ENCODE data around the gene SDF2L1. TPM values are rescaled to one million over a fixed set of nuclear protein-coding genes. Genes with fewer than 3 reads are reported as not detected.
"Not testable (repeated sequence)": the region's sequence is repeated elsewhere in the genome, so short reads cannot be mapped to it uniquely, and the experiment has no call there.

SDF2L1 gene
- total and polyA plus RNA-seq, 2 donors (not counting 3 experiments of a cell fraction or from before 2014, with no cell fraction given) = 66.7 to 79.5 TPM

GRCh38 chr22:21690401-21690801 lies 48.3 kb downstream of the SDF2L1 start:
- CTCF ChIA-PET = no interaction called here
- no peak overlapping the region for H2AFZ ChIP-seq (ENCODE audit: low read depth, low read length)
- no peak overlapping the region for H3K9ac ChIP-seq (replicated peaks; ENCODE audit: extremely low read depth, insufficient read depth, low read length)
- no peaks in the 10 kb centered on the region for H3K27me3 ChIP-seq (ENCODE audit: control insufficient read depth in 2 of 2, insufficient read depth in 2 of 2, low read length in 2 of 2)
- peaks cover 0 to 48% of the 10 kb centered on the region in 2 experiments for H3K36me3 ChIP-seq (ENCODE audit: control insufficient read depth in 2 of 2, extremely low read depth in 1 of 2, insufficient read depth in 2 of 2, low read length in 2 of 2)
- intact Hi-C loops (cut with micrococcal nuclease) (no loop called here), dilution Hi-C loops (cut with MboI; ENCODE audit: extremely low pct_ligation_motif_present, low sequenced_read_pairs) (no loop called here)
- BruUV-seq (replicated peaks) = no TSS peak
- H3K79me2 ChIP-seq (ENCODE audit: control insufficient read depth, insufficient read depth, low read length) = no peaks in the 10 kb centered on the region
- no peak for DNase-seq (ENCODE audit: low read depth, low spot score)
- H4K20me1 ChIP-seq (replicated peaks; ENCODE audit: control insufficient read depth, extremely low read depth, insufficient read depth, low read length) = no peaks in the 10 kb centered on the region
- TF ChIP-seq EZH2 (IDR thresholded peaks at IDR 0.05; ENCODE audit: borderline replicate concordance, low read depth, low read length, severe bottlenecking) (no peak), POLR2A (IDR thresholded peaks at IDR 0.05; ENCODE audit: low read depth, low read length) (no peak), FOS (IDR thresholded peaks at IDR 0.05; ENCODE audit: borderline replicate concordance, insufficient read depth, low read length) (no peak), MYC (IDR thresholded peaks at IDR 0.05; ENCODE audit: low read depth, low read length) (no peak), GATA2 (IDR thresholded peaks at IDR 0.05; ENCODE audit: insufficient read depth, insufficient read length, low read depth, low read length) (no peak)
- no peak overlapping the region for H3K4me2 ChIP-seq (ENCODE audit: insufficient read depth, low read length)
- no peak overlapping the region for H3K27ac ChIP-seq (ENCODE audit: insufficient read depth, low read depth, low read length)
- H3K4me3 ChIP-seq (replicated peaks in 1 of 3; ENCODE audit: insufficient read depth in 1 of 3, low read depth in 1 of 3, low read length in 3 of 3) = no peak overlapping the region
- H3K9me3 ChIP-seq (replicated peaks; ENCODE audit: control insufficient read depth, insufficient read depth, low read length) = no peaks in the 10 kb centered on the region
- no peaks in the 10 kb centered on the region for H3K4me1 ChIP-seq (ENCODE audit: control insufficient read depth, extremely low read depth, insufficient read depth, low read length)
- FAIRE-seq = no peak
- H3K9me1 ChIP-seq (replicated peaks; ENCODE audit: control insufficient read depth, extremely low read depth, insufficient read depth, low read length) = no peaks in the 10 kb centered on the region
- POLR2A ChIA-PET = no interaction called here

- POLR2A ChIA-PET = no interaction called here
- intact Hi-C loops (cut with micrococcal nuclease) = no loop called here
- DNase-seq (ENCODE audit: low read depth, low spot score) = no peak
- FAIRE-seq = no peak
- Histone ChIP-seq H3K36me3 (ENCODE audit: control insufficient read depth in 2 of 2, extremely low read depth in 1 of 2, insufficient read depth in 2 of 2, low read length in 2 of 2) (peaks cover 0 to 47% of the 10 kb centered on the region in 2 experiments), H3K4me2 (ENCODE audit: insufficient read depth, low read length) (no peak overlapping the region), H3K27me3 (ENCODE audit: control insufficient read depth in 2 of 2, insufficient read depth in 2 of 2, low read length in 2 of 2) (no peaks in the 10 kb centered on the region), H2AFZ (ENCODE audit: low read depth, low read length) (no peak overlapping the region), H3K79me2 (ENCODE audit: control insufficient read depth, insufficient read depth, low read length) (no peaks in the 10 kb centered on the region), H3K4me1 (ENCODE audit: control insufficient read depth, extremely low read depth, insufficient read depth, low read length) (no peaks in the 10 kb centered on the region), H3K9me3 (replicated peaks; ENCODE audit: control insufficient read depth, insufficient read depth, low read length) (no peaks in the 10 kb centered on the region), H3K9me1 (replicated peaks; ENCODE audit: control insufficient read depth, extremely low read depth, insufficient read depth, low read length) (no peaks in the 10 kb centered on the region), H3K4me3 (replicated peaks in 1 of 3; ENCODE audit: insufficient read depth in 1 of 3, low read depth in 1 of 3, low read length in 3 of 3) (no peak overlapping the region), H3K27ac (ENCODE audit: insufficient read depth, low read depth, low read length) (no peak overlapping the region), H3K9ac (replicated peaks; ENCODE audit: extremely low read depth, insufficient read depth, low read length) (no peak overlapping the region), H4K20me1 (replicated peaks; ENCODE audit: control insufficient read depth, extremely low read depth, insufficient read depth, low read length) (no peaks in the 10 kb centered on the region)
- dilution Hi-C loops (cut with MboI; ENCODE audit: extremely low pct_ligation_motif_present, low sequenced_read_pairs) = no loop called here
- CTCF ChIA-PET = no interaction called here
- no peak for TF ChIP-seq POLR2AphosphoS5 (IDR thresholded peaks at IDR 0.05; ENCODE audit: insufficient read depth, low read depth, low read length)
- TF ChIP-seq, protein P1, sequence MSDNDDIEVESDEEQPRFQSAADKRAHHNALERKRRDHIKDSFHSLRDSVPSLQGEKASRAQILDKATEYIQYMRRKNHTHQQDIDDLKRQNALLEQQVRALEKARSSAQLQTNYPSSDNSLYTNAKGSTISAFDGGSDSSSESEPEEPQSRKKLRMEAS (IDR thresholded peaks at IDR 0.05; ENCODE audit: insufficient read depth, insufficient read length) = no peak
- BruUV-seq (replicated peaks) = no TSS peak
Measured at GRCh38 chr22:21691816-21692215, 49.7 kb downstream of the SDF2L1 start.

- dilution Hi-C loops (cut with MboI; ENCODE audit: extremely low pct_ligation_motif_present, low sequenced_read_pairs); CTCF ChIA-PET; H3K9me1 ChIP-seq (replicated peaks; ENCODE audit: control insufficient read depth, extremely low read depth, insufficient read depth, low read length); DNase-seq (ENCODE audit: low read depth, low spot score); H3K9ac ChIP-seq (replicated peaks; ENCODE audit: extremely low read depth, insufficient read depth, low read length); H3K9me3 ChIP-seq (replicated peaks; ENCODE audit: control insufficient read depth, insufficient read depth, low read length); H3K79me2 ChIP-seq (ENCODE audit: control insufficient read depth, insufficient read depth, low read length); H3K27ac ChIP-seq (ENCODE audit: insufficient read depth, low read depth, low read length); H3K27me3 ChIP-seq (ENCODE audit: control insufficient read depth in 2 of 2, insufficient read depth in 2 of 2, low read length in 2 of 2); H3K4me2 ChIP-seq (ENCODE audit: insufficient read depth, low read length); FAIRE-seq; intact Hi-C loops (cut with micrococcal nuclease); H2AFZ ChIP-seq (ENCODE audit: low read depth, low read length); H3K4me1 ChIP-seq (ENCODE audit: control insufficient read depth, extremely low read depth, insufficient read depth, low read length); POLR2A ChIA-PET; H3K4me3 ChIP-seq (replicated peaks in 1 of 3; ENCODE audit: insufficient read depth in 1 of 3, low read depth in 1 of 3, low read length in 3 of 3); H4K20me1 ChIP-seq (replicated peaks; ENCODE audit: control insufficient read depth, extremely low read depth, insufficient read depth, low read length); BruUV-seq (replicated peaks): not testable (repeated sequence)
- H3K36me3 ChIP-seq (ENCODE audit: control insufficient read depth in 2 of 2, extremely low read depth in 1 of 2, insufficient read depth in 2 of 2, low read length in 2 of 2) = peaks cover 0 to 47% of the 10 kb centered on the region in 2 experiments
Measured at GRCh38 chr22:21692856-21693255, 50.8 kb downstream of the SDF2L1 start.
